Measurements from ENCODE around the gene SLC66A3.

The SLC66A3 gene

GRCh38 chr2:11179196-11179595 lies 23.9 kb downstream of the SLC66A3 start:
- Histone ChIP-seq H3K27ac (ENCODE audit: low read length) (no peak overlapping the region), H3K36me3 (replicated peaks; ENCODE audit: low read depth, low read length) (peaks cover 3% of the 10 kb centered on the region)
- no peak for TF ChIP-seq CTCF (IDR thresholded peaks at IDR 0.05; ENCODE audit: low read depth, low read length)
- TF ChIP-seq EZH2phosphoT487 (IDR thresholded peaks at IDR 0.05; ENCODE audit: low read depth) = no peak

GRCh38 chr2:11179899-11180298 lies 24.6 kb downstream of the SLC66A3 start:
- Histone ChIP-seq H3K9me3 (ENCODE audit: insufficient read depth, low read length) (no peaks in the 10 kb centered on the region), H3K4me3 (ENCODE audit: low read length) (no peak overlapping the region), H3K4me1 (ENCODE audit: low read length) (peaks cover 5% of the 10 kb centered on the region; the same call in 1 of the 2 replicates), H3K79me2 (ENCODE audit: low read length) (no peaks in the 10 kb centered on the region), H3K27ac (ENCODE audit: low read length) (no peak overlapping the region), H3K27me3 (ENCODE audit: low read depth, low read length) (no peaks in the 10 kb centered on the region), H3K9ac (ENCODE audit: low read length) (no peak overlapping the region), H3K4me2 (ENCODE audit: low read length) (no peak overlapping the region), H3K36me3 (replicated peaks; ENCODE audit: low read depth, low read length) (peaks cover 3% of the 10 kb centered on the region), H4K20me1 (ENCODE audit: insufficient read depth, low read length) (no peaks in the 10 kb centered on the region), H2AFZ (ENCODE audit: low read depth, low read length) (no peak overlapping the region)
- TF ChIP-seq EZH2phosphoT487 (IDR thresholded peaks at IDR 0.05; ENCODE audit: low read depth) (no peak), CTCF (IDR thresholded peaks at IDR 0.05; ENCODE audit: low read depth, low read length) (no peak)

More at GRCh38 chr2:11179196-11179595, 23.9 kb downstream of the SLC66A3 start:
- no peak overlapping the region for H3K9ac ChIP-seq (ENCODE audit: low read length)
- H3K9me3 ChIP-seq (ENCODE audit: insufficient read depth, low read length) = no peaks in the 10 kb centered on the region
- no peak overlapping the region for H3K4me2 ChIP-seq (ENCODE audit: low read length)
- no peak overlapping the region for H3K4me3 ChIP-seq (ENCODE audit: low read length)
- no peaks in the 10 kb centered on the region for H4K20me1 ChIP-seq (ENCODE audit: insufficient read depth, low read length)
- peaks cover 5% of the 10 kb centered on the region; the same call in 1 of the 2 replicates for H3K4me1 ChIP-seq (ENCODE audit: low read length)
- H3K27me3 ChIP-seq (ENCODE audit: low read depth, low read length) = no peaks in the 10 kb centered on the region
- H2AFZ ChIP-seq (ENCODE audit: low read depth, low read length) = no peak overlapping the region
- H3K79me2 ChIP-seq (ENCODE audit: low read length) = no peaks in the 10 kb centered on the region

GRCh38 chr2:11180653-11181052 lies 25.4 kb downstream of the SLC66A3 start:
- TF ChIP-seq EZH2phosphoT487 (IDR thresholded peaks at IDR 0.05; ENCODE audit: low read depth) = no peak
- no peak for TF ChIP-seq CTCF (IDR thresholded peaks at IDR 0.05; ENCODE audit: low read depth, low read length)

GRCh38 chr2:11182951-11183350 lies 27.7 kb downstream of the SLC66A3 start:
- Histone ChIP-seq H3K27me3 (ENCODE audit: low read depth, low read length) (no peaks in the 10 kb centered on the region), H3K9me3 (ENCODE audit: insufficient read depth, low read length) (no peaks in the 10 kb centered on the region), H3K4me2 (ENCODE audit: low read length) (no peak overlapping the region), H2AFZ (ENCODE audit: low read depth, low read length) (no peak overlapping the region), H3K36me3 (replicated peaks; ENCODE audit: low read depth, low read length) (peaks cover 3% of the 10 kb centered on the region), H3K27ac (ENCODE audit: low read length) (no peak overlapping the region), H3K4me3 (ENCODE audit: low read length) (no peak overlapping the region), H3K9ac (ENCODE audit: low read length) (no peak overlapping the region), H3K79me2 (ENCODE audit: low read length) (no peaks in the 10 kb centered on the region), H4K20me1 (ENCODE audit: insufficient read depth, low read length) (no peaks in the 10 kb centered on the region), H3K4me1 (ENCODE audit: low read length) (peaks cover 5% of the 10 kb centered on the region; the same call in 1 of the 2 replicates)
- TF ChIP-seq EZH2phosphoT487 (IDR thresholded peaks at IDR 0.05; ENCODE audit: low read depth) = no peak
- no peak for TF ChIP-seq CTCF (IDR thresholded peaks at IDR 0.05; ENCODE audit: low read depth, low read length)

More at GRCh38 chr2:11180653-11181052, 25.4 kb downstream of the SLC66A3 start:
- no peak overlapping the region for H3K27ac ChIP-seq (ENCODE audit: low read length)
- H3K4me1 ChIP-seq (ENCODE audit: low read length) = peaks cover 5% of the 10 kb centered on the region; the same call in 1 of the 2 replicates
- no peak overlapping the region for H3K9ac ChIP-seq (ENCODE audit: low read length)
- peaks cover 3% of the 10 kb centered on the region for H3K36me3 ChIP-seq (replicated peaks; ENCODE audit: low read depth, low read length)
- no peaks in the 10 kb centered on the region for H4K20me1 ChIP-seq (ENCODE audit: insufficient read depth, low read length)
- no peaks in the 10 kb centered on the region for H3K9me3 ChIP-seq (ENCODE audit: insufficient read depth, low read length)
- no peak overlapping the region for H3K4me2 ChIP-seq (ENCODE audit: low read length)
- no peaks in the 10 kb centered on the region for H3K79me2 ChIP-seq (ENCODE audit: low read length)
- H3K4me3 ChIP-seq (ENCODE audit: low read length) = no peak overlapping the region
- H2AFZ ChIP-seq (ENCODE audit: low read depth, low read length) = no peak overlapping the region
- H3K27me3 ChIP-seq (ENCODE audit: low read depth, low read length) = no peaks in the 10 kb centered on the region

Measured in OCI-LY3 (cell line).